GM21528 (cell line): ENCODE results near the gene GDPGP1.

Experiments used
- ATAC-seq: cut with Tn5 transposase; IDR thresholded peaks from one replicate; pipeline ENCODE4 v1.9.1; 2021; ENCODE audit warnings: mild to moderate bottlenecking, moderate library complexity; ENCODE audit not compliant: unreplicated experiment, low FRiP score

The GDPGP1 gene

GRCh38 chr15:90223441-90224165, 10.4 kb upstream of the GDPGP1 start:
- ATAC-seq = no peak

DNA sequence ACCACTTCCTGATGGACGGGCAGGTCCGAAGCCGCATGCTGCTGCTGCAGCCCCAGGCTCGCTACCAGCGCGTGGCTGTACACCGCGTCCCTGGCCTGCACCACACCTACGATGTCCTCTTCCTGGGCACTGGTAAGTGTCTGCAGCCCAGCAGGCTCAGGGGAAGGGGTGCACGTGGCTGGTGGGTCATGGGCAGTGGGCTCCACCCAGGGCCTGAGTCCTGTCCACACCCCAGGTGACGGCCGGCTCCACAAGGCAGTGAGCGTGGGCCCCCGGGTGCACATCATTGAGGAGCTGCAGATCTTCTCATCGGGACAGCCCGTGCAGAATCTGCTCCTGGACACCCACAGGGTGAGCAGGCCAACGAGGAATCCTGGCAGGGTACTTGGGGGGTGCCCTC, 9.0 kb upstream of the GDPGP1 start:
- ATAC-seq = no peak

GRCh38 chr15:90225504-90226234, 8.3 kb upstream of the GDPGP1 start:
- no peak for ATAC-seq

- no peak for ATAC-seq
Measured at GRCh38 chr15:90227336-90227735, 6.7 kb upstream of the GDPGP1 start.

DNA sequence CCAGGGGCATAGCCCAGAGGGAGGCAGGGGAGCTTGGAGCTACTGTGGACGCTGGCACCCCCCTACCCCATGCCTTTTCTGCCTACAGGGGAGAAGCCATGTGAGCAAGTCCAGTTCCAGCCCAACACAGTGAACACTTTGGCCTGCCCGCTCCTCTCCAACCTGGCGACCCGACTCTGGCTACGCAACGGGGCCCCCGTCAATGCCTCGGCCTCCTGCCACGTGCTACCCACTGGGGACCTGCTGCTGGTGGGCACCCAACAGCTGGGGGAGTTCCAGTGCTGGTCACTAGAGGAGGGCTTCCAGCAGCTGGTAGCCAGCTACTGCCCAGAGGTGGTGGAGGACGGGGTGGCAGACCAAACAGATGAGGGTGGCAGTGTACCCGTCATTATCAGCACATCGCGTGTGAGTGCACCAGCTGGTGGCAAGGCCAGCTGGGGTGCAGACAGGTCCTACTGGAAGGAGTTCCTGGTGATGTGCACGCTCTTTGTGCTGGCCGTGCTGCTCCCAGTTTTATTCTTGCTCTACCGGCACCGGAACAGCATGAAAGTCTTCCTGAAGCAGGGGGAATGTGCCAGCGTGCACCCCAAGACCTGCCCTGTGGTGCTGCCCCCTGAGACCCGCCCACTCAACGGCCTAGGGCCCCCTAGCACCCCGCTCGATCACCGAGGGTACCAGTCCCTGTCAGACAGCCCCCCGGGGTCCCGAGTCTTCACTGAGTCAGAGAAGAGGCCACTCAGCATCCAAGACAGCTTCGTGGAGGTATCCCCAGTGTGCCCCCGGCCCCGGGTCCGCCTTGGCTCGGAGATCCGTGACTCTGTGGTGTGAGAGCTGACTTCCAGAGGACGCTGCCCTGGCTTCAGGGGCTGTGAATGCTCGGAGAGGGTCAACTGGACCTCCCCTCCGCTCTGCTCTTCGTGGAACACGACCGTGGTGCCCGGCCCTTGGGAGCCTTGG, 5.9 kb upstream of the GDPGP1 start:
- no peak for ATAC-seq

GRCh38 chr15:90228960-90229359, 5.0 kb upstream of the GDPGP1 start:
- ATAC-seq = no peak

- no peak for ATAC-seq
Measured at GRCh38 chr15:90230071-90230494, 3.9 kb upstream of the GDPGP1 start.

- ATAC-seq = no peak
Measured at GRCh38 chr15:90230610-90231009, 3.4 kb upstream of the GDPGP1 start.

- ATAC-seq = no peak
Measured at GRCh38 chr15:90231028-90232017, 2.7 kb upstream of the GDPGP1 start.

GRCh38 chr15:90232196-90232595, 1.8 kb upstream of the GDPGP1 start:
- ATAC-seq = no peak

DNA sequence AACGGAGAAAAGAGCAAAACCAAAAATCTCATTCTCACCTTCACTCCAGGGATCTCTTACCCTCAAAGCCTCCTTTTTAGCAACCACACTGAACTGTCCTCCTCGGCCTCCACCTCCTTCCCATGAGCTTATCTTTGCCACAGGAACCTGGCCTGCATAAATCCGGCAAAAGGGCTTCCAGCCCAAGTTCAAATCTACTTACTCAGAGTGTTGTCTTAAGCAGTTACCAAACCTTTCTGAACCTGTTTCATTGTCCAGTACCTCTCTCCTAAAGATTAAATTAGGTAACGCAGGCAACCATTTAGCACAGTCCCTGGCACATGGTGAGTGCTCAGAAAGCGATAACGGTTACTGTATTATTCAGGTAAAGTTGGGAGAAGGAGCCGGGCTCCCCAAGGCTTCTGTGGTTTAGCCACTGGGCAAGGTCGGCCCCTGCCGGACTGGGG, 1.0 kb upstream of the GDPGP1 start:
- peak; percentile 1 for ATAC-seq

DNA sequence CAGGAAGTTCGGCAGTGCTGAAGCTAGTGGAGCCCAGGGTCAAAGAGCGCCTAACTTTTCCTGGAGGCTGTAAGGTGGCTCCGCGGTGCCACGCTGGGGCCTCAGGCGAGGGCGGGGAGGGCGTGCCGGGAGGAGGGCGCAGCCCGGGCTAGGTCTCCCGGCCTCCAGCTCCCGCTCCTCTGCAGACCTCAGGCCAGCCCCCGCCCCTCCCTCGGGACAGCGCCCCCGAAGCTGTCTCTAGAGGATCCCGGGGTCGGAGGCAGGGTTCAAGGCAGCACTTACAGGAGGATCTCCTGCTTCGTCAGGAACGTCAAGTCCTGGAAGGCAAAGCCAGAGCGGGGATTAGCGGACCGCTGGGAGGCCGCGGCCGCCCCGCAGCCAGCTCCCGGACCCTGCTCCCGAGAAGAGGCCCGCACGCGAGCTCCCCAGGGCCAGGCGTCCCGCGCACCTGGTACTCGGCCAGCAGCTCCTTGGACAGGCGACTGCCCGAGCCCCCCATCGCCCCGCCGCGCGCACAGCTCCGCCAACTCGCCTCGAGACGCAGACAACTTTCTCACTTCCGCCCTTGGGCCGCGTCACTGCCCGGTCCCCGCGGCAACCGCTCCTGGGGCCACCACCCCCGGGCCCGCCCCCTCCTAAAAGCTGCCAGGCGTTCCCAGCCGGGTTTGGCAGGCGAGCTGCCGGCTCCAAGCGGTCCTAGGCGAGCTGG, 468 bp upstream of the GDPGP1 start, which contains the start of gene CIB1:
Gene CIB1, minus strand, starts transcription at position 555 of the 709 bp plus-strand sequence. Its CDS starts 56 bp downstream, at position 499.
- ATAC-seq = peak; percentile 88

DNA sequence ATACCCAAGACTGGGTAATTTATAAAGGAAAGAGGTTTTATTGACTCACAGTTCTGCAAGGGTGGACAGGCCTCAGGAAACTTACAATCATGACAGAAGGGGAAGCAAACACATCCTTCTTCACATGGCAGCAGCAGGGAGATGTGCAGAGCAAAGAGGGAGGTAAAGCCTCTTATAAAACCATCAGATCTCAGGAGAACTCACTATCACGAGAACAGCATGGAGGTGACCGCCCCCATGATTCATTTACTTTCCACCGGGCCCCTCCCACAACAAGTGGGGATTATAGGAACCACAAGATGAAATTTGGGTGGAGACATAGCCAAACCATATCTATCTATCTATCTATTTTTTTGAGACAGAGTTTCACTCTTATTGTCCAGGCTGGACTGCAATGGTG, 5.4 kb downstream of the GDPGP1 start:
- ATAC-seq = no peak

- no peak for ATAC-seq
Measured at GRCh38 chr15:90240856-90241255, 6.8 kb downstream of the GDPGP1 start.

GRCh38 chr15:90241343-90242192, 7.6 kb downstream of the GDPGP1 start:
- ATAC-seq = no peak

DNA sequence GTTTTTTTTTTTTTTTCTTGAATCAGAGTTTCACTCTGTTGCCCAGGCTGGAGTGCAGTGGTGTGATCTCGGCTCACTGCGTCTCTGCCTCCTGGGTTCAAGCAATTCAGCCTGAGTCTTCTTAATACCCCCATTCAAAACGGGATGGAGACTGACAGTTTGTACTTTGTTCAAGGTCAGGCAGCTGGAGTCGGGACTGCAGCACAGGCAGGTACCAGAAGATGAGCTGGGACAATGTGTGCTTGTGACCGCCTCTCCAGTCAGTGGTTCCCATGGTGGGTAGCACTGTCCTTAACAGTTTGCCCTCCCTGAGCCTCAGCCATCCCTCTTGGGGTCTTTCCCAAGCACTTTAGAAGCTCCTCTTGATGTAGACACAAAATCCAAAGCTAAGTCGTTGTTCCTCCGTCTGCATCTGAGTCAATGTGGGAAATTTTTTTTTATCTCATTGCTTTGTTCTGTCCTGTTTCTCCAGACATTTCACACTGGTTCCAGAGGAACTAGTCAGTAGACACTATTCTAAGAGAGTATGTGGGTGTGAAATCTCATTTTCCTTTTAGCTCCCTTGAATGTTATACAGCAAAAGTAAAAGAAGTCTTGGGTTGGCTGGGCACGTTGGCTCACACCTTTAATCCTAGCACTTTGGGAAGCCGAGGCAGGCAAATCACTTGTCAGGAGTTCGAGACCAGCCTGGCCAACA, 10.1 kb downstream of the GDPGP1 start:
- no peak for ATAC-seq

GRCh38 chr15:90248789-90249202, 14.8 kb downstream of the GDPGP1 start:
- no peak for ATAC-seq
